GM19455 (cell line): ENCODE data around the gene ATL1.

Source experiments
- ATAC-seq: cut with Tn5 transposase; IDR thresholded peaks from one replicate; pipeline ENCODE4 v1.9.1; 2021; ENCODE audit not compliant: unreplicated experiment

Gene ATL1

DNA sequence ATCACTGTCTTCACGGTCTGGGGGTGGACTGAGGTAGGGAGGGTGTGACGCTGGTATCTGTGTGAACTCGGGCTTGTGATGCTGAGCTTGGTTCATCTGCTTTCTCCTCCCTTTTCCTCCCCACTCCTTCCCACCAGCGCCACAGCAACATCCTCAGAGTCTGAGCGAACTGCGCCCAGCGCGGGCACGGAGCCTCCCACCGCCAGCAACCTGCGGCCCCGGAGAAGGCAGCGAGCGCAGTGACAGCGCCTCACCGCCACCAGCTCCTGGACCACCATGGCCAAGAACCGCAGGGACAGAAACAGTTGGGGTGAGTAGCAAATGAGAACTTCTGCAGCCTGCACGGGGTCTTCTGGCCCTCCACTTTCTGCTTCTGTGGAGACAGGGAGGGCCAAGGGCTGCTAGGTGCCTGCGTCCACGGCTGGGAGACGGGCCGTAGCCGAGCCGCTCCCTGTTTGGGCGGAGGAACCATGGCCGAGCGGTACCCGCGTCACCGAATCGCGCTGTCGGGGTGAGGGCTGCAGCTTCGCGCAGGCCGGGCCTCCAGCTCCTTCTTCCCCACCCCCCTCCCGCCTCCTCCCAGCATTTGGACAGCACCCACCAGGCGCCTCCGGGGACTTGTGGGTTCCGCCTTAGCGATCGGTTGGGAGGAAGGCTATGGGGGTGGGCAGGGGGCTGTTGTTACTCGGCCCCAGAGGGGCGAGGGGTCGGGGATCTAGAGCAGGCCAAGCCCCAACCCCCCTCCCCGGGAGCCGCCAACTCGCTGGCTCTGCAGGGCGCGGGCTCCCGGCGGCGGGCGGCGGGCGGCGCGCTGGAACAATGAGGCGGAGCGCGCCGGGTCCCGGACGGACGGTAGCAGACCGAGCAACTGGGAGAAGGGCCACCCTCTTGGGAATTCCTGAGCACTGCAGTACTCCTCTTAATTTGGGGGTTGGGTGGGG lies at the start of gene ATL1:
Gene ATL1, plus strand, starts transcription at position 156 of the 941 bp plus-strand sequence. Its CDS starts 121 bp downstream, at position 277.
- no peak for ATAC-seq

DNA sequence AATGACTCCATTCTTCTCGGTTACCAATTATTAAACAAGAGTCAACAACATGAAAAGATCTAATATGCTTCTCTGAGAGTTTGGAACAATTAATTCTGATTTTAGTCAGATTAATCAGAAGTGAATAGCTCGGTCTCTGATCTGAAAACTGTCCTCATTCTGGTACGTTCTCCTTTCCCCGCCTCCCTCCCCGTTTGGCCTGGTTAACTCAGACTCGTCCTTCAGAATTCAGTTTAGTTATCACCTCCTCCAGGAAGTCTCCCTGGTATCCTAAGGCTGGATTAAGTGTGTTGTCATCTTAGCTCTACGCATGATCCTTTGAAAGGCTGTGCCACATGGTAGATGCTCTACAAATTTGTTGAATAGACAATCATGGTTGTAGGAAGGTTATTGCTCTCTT lies 49.8 kb upstream of the ATL1 start:
- ATAC-seq = no peak

DNA sequence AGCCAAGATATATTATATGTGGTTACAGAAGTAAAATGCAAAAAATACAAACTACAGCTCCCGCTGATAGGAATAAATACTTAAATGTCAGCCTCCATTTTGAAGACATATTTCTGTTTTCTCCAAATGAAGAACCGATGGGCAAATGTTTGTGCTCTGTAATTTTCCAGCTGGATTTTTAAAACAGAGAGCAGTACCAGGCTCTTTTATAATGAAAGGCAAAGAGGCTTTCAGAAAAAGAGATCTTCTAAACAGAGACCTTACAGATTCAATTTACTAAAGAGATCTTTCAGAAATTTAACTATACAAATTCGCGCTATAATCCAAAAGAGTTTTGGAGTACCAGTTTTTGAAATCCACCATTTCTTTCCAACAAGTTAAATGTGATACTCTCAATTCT lies 47.5 kb upstream of the ATL1 start:
- no peak for ATAC-seq

DNA sequence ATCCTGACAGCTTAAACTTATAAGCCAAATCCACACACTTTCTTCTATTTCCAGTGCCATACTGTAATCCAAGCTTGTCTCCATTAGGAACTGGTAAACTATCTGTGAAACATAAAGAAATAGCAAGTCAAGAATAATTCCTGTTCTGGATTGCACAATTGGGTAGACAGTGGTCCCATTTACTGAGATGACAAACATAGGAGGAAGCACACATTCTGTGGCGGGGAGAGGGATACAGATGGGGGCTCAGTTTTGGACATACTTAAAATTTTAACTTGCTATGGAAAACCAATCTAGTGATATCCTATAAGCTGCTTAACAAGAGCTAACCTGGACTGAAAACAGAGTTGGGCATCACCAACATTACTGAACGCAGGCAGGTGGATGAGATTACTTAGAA lies 43.9 kb upstream of the ATL1 start:
- ATAC-seq = no peak

DNA sequence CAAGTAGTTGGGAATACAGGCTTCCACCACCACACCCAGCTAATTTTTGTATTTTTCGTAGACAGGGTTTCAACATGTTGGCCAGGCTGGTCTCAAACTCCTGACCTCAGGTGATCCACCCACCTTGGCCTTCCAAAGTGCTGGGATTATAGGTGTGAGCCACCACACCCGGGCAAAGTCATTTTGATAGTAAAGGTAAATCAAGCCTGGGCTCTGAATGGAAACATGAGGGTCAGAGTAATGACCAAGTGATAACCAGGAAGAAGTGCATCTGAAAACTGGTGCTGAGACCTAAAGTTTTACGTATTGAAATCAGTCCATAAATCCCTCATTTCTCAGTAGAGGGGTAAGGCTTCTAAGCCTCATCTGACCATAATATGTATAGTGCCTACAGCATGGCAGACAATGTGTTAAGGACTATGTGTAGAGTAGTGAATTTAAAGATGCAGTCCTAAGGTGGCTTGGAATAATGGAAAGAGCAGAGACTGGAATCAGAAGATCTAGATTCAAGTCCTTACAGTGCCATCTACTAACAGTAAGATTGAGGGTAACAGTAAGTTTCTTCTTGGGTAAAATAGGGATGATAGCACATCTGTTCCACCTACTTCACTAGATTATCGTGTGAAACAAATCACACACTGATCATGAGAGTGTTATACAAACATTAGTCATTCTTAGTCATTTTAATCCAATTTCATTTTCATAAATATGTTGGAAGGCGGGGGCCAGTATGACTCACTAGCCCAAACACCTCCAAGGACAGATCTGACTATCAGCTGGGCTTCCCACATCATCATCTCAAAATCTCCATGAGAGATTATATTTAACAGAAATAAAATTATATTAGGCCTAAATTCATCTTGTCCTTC lies 38.8 kb upstream of the ATL1 start:
- peak; percentile 56 for ATAC-seq

DNA sequence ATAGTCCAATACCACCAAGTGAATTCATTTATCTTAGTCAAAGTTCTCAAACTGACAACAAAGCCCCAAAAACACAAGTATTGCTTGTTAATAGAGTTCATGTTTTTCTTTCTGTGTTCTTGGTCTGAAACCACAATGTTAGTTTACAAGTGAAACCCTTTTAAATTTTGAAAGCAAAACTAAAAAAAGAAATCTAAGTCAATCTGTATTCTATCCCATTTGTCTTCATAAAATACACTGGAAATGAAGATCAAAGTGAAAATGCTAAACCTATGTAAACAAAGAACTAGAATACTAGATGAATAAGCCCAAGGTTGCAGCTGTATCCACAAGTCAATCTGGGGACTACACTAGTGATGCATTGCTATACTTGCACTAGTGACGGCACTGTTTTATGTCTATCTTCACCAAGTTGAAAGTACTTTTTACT lies 38.0 kb upstream of the ATL1 start:
- ATAC-seq = peak; percentile 61

DNA sequence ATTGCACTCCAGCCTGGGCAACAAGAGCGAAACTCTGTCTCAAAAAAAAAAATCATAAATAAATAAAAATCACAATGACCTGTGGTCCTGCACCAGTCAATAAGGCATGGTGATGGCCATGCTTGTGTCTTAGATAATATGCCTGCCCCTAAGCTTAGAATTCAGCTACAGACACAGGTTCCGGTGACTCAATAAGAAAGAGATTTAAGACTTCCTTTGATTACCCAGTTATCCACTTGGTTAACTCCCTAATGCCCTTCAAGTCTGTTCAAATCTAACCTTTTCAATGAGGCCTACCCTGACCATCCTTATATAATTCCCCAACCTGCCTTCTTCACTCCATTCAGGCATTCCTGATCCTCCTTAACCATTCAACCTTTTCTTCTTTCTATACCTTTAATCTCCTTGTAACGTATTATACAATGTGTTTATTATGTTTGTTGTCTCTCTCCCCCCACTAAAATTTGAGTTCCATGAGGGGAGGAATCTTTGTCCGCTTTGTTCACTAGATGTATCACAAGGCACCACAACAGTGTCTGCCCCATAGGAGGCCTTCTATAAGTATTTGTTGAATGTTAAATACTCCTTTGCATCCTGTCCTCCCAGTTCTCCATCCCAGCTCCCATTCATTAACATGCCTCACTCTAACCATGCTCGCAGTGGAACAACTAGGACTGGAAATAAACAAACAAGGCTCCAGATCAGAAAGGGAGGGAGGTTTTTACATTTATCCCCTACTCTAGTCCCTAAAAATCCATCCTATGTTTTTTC lies 36.5 kb upstream of the ATL1 start:
- ATAC-seq = no peak

DNA sequence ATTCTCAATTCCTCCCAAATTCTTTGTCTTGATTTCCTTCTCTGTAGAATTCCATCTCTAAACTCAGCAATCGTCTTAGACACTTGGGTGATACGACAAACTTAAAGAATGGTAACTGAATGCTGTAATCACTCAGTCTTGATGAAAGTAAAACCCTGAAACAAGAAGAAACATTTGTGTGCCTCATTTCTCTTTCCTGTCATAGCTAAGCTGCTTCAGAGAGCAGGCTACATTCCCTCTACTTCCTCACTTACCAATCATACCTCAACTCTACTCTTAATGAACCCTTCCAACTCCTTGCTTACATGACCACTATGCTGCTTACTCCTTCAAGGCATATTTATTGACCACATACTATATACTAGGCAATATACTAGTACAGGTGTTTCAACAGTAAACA lies 35.9 kb upstream of the ATL1 start:
- ATAC-seq = peak; percentile 42

DNA sequence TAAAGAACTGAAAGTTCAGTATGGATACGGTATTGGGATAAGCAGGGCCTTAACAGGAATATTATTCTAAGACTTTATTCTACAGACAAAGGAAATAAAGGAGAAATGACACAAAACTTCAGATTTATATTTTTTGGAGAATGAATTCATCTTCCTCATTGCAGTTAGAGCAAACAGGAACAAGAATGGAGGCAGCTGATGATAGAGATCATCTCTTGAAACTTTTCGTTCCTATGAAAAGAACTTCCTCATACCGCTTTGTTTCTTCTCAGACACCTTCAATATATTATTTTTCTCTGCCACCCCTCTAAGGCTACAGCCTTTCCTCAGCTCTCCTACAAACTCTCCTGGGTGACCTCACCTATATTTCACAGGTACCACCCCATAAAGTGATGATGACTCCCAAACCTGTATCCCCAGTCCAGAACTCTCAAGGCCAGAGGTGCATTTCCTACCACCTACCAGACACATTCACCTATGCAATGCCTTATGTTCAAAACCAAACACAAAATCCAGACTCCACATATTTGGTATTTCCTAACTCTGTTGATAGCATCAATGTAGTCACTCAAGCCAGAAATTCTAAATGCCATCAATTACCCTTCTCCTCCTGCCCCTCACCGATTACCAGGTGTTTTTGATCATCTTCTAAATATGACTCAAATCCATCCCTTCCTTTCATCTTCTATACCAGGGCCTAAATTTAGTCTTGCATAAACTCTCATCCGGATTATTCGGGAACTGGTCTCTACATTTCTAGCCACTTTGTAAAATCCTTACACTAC lies 35.0 kb upstream of the ATL1 start:
- ATAC-seq = no peak

DNA sequence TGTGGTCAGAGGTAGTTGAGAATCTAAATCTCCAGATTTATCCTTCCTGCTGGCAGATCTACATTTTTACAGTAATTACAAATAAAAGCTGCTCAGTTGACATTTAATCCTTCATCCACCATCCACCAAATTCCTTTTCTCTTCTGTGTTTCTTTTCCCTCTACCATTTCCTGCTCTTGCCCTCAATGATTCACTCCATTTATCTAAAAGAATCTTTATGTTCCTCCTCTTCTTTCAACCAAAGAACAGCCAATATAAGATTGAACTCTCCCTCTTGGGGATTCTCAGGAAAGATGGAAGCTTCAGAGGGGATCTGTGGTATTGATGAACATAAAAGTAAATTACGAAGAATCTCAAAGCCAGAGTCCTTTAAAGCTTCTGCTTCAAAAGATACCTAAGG lies 31.9 kb upstream of the ATL1 start:
- ATAC-seq = no peak

DNA sequence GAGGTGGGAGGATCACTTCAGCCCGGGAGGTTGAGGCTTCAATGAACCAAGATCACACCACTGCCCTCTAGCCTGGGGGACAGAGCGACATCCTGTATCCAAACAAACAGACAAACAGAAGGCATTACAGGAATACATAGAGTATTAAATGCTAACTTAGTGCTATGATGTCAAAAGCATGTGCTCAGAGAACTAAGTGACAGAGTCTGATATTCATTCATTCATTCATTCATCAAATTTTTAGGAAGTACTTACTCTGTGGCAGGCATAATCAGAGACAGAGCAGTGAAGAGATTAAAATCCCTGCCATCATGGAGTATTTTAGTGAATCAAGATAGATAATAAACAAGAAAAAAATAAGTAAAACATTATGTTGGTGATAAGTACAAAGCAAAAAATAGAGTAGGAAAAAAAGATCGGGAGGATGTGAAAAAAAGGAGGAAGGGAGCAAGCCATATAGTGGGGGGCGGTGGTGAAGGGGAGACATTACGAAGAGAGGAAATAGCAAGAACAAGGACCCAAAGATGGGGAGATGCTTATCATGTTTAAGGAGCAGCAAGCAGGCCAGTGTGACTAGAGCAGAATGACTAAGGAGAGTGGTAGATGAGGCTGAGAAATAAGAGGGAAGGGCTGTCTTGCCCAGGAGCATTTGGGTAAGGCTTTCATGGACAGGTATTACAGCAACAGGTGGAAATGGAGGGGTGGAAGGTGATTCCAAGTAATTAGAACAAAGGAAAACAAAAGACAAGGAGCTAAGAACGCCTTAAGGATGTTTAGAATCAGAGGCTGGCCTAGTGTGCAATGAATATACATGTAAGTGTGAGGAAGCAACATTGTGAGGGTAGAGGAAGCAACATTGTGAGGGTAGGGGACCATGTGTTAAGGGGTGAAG lies 30.4 kb upstream of the ATL1 start:
- ATAC-seq = no peak

DNA sequence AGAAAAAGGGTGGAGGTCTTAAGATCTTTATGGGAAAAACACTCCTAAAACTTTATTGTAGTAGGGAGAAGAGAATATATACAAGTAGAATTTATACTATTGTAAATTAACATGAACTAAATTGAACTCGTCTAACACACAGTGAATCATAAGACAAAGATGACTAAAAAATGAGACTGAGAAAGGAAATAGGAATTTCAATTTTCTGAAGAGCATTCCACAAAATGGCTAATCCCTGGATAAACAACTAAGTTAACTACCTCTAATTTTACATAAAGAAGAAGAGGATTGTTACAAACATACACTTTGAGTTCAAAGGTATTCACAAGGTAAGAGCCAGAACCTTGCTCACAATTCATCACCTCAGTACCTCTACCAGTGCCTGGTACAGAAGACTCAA lies 29.6 kb upstream of the ATL1 start:
- ATAC-seq = no peak

DNA sequence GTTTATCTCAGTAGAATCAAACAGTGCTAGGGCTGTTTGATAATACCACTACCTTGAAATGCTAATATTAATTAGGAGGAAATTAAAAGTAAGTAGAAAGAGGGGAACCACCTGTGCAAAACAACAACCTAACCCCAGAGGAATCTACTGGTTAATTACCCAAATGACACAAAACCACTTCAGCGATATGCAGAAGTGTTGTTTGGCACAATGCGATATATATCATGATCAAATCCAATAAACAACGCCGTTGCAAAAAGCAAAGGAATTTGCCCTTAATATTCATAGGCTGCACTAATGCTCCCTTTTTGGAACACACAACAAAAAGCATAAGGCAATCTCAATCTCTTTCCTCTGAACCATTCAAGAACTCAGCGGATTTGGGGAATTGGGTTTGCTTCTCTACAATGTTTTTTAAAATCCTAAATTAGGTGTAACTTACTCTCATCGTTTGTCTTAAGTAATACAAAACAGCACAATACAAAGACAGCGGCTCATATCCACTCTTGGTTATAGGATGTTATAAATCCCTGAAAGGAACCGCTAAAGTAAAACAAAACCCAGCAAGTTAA lies 29.1 kb upstream of the ATL1 start:
- no peak for ATAC-seq

DNA sequence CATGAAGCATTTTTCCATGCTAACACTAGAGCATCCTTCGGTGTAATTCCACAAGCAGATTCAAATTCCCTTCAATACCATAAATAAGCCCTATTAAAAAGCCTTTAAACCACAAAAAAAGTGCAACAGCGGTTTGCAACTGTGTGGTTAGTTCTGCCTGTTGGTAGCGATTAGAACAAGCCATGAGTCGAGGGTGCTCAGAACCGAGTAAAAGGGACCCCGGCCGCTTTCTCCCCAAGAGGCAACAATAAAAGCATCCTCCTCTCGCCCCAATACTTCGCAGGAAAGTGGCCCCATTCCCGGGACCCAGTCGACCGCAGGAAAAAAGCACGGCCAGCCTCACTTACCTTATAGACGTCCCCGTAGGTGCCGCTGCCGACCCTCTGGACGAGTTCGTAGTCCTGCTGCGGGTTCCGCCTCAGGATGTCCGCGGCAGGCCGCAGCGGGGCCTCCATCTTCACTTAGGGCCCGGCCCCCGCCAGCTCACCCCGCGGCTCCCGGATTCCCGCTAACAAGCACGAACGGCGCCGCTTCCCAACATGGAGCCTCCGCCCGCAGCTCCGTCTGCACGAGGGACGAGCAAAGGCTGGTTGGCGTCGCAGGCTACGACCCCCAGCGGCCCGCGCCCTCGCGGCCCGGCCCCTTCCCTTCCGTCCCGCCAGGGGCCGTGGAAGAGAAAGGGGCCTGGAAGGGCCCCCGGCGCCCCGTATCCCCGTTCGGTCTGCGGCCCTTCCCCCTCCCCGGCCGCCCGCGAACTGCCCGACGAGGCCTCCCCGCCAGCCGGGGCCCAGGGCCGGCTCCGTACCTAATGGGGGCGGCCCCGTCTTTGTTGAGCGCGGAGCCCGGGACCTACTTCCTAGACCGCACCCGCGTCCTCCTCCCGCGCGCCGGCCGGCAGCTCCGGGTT lies 28.1 kb upstream of the ATL1 start:
- peak; percentile 55 for ATAC-seq

DNA sequence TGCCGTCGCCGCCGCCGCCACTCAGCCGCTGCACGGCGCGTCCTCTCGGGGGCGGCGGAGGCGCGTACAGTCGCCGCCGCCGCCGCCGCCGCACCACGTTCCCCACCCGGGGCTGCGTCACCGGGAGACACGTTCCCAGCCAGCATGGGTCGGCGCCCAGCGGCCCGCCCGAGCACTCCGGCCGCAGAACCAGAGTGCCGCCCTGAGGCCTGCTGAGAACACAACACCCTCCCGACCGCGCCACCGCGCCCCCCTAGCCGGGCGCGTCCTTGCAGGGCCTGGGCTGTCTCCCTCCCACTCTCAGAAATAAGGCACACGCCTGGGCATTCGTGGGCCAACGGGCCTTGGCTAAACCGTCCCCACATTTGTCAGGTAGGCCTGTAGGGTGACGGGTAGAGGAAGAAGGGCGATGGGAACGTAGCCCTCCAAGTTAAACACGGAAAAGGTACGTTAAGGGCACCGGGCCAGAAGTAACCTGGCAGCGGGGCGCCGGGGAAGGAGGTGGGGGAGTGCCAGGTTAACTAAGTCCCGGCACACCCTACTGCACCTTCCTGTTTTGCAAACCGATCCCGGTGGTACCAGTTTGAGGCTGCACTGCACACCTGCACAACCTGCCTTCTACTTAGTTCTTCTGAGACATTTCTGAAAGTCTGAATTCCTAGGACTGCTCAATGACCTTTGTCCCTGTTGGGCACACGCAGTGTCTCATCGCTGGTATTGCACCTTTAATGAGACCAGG lies 27.3 kb upstream of the ATL1 start, which contains the start of gene MAP4K5:
Gene MAP4K5, minus strand, starts transcription at position 68 of the 739 bp plus-strand sequence. CDS start 520 bp downstream, outside the sequence.
- ATAC-seq = peak; percentile 96

DNA sequence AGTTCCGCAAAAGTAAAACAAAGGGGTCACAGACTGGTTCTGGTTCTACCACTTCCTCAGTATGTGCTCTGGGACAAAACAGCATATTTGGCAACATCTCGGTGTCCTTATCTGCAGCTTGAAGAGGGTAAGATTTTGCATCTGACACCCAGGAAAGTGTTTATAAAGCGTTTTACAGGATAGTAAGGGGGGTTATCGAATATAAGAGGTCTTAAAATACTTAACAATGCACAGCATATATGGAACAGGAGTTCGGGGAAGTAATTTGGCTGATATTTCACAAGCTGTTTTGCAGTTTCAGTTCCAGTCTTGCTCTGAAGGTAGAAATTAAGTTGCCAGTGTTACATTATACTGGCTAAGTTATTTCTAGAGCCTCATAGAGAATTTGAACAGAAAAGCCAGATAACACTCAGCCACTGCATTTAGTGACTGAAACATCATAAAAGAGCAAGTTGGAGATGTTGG lies 26.7 kb upstream of the ATL1 start:
- no peak for ATAC-seq

DNA sequence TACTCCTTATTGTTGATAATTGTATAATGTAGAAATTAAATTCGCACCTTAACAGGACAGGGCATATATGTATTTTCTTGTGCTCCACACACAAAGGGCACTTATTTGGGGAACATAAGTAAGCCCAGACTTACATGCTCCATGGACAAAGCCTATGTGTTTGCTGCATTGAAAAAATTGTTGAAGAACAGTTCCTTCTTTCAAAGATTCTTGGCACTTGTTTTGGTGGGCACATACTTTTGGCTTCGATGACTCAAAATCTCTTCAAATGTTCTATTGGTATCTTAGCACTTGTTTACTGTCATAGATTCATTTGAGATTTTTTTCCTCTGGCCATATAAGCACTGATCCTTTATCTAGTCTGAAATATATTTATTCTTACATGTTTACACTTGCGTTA lies 26.1 kb upstream of the ATL1 start:
- ATAC-seq = no peak
